ENCODE measurements around the gene B4GALT6. TPM values are rescaled to one million over a fixed set of nuclear protein-coding genes. Genes with fewer than 3 reads are reported as not detected.

B4GALT6 gene
- total RNA-seq, 1 donor from 2014 or later = 5.3 TPM

GRCh38 chr18:31669541-31669940, 14.8 kb downstream of the B4GALT6 start:
- intact Hi-C loops (cut with DNase I) = no loop called here
- DNase-seq (ENCODE audit: low spot score) = no peak

- DNase-seq (ENCODE audit: low spot score) = no peak
- intact Hi-C loops (cut with DNase I) = no loop called here
Observed at GRCh38 chr18:31667185-31667584, 17.2 kb downstream of the B4GALT6 start.

GRCh38 chr18:31666055-31666454, 18.3 kb downstream of the B4GALT6 start:
- intact Hi-C loops (cut with DNase I) = no loop called here

GRCh38 chr18:31664101-31664500, 20.3 kb downstream of the B4GALT6 start:
- intact Hi-C loops (cut with DNase I) = no loop called here
- DNase-seq (ENCODE audit: low spot score) = no peak

More at GRCh38 chr18:31666055-31666454, 18.3 kb downstream of the B4GALT6 start:
- no peak for DNase-seq (ENCODE audit: low spot score)

GRCh38 chr18:31661965-31662364, 22.4 kb downstream of the B4GALT6 start:
- DNase-seq (ENCODE audit: low spot score) = no peak
- intact Hi-C loops (cut with DNase I) = no loop called here

- intact Hi-C loops (cut with DNase I) = no loop called here
- no peak for DNase-seq (ENCODE audit: low spot score)
Observed at GRCh38 chr18:31660763-31661162, 23.6 kb downstream of the B4GALT6 start.

- intact Hi-C loops (cut with DNase I) = no loop called here
- DNase-seq (ENCODE audit: low spot score) = no peak
Observed at GRCh38 chr18:31659576-31660177, 24.7 kb downstream of the B4GALT6 start.

- intact Hi-C loops (cut with DNase I) = no loop called here
Observed at GRCh38 chr18:31658670-31659575, 25.5 kb downstream of the B4GALT6 start.

GRCh38 chr18:31657823-31658669, 26.3 kb downstream of the B4GALT6 start:
- intact Hi-C loops (cut with DNase I) = no loop called here
- no peak for DNase-seq (ENCODE audit: low spot score)

More at GRCh38 chr18:31658670-31659575, 25.5 kb downstream of the B4GALT6 start:
- DNase-seq (ENCODE audit: low spot score) = no peak

- no peak for DNase-seq (ENCODE audit: low spot score)
- intact Hi-C loops (cut with DNase I) = no loop called here
Observed at GRCh38 chr18:31656754-31657153, 27.6 kb downstream of the B4GALT6 start.

- no peak for DNase-seq (ENCODE audit: low spot score)
- intact Hi-C loops (cut with DNase I) = no loop called here
Observed at GRCh38 chr18:31655354-31655753, 29.0 kb downstream of the B4GALT6 start.

GRCh38 chr18:31652877-31653276, 31.5 kb downstream of the B4GALT6 start:
- intact Hi-C loops (cut with DNase I) = no loop called here
- no peak for DNase-seq (ENCODE audit: low spot score)

GRCh38 chr18:31652357-31652756, 32.0 kb downstream of the B4GALT6 start:
- intact Hi-C loops (cut with DNase I) = no loop called here

GRCh38 chr18:31651369-31651768, 33.0 kb downstream of the B4GALT6 start:
- intact Hi-C loops (cut with DNase I) = no loop called here
- DNase-seq (ENCODE audit: low spot score) = no peak

More at GRCh38 chr18:31652357-31652756, 32.0 kb downstream of the B4GALT6 start:
- no peak for DNase-seq (ENCODE audit: low spot score)

- DNase-seq (ENCODE audit: low spot score) = no peak
- intact Hi-C loops (cut with DNase I) = no loop called here
Observed at GRCh38 chr18:31649978-31650719, 34.2 kb downstream of the B4GALT6 start.

GRCh38 chr18:31649449-31649848, 34.9 kb downstream of the B4GALT6 start:
- DNase-seq (ENCODE audit: low spot score) = no peak
- intact Hi-C loops (cut with DNase I) = no loop called here

GRCh38 chr18:31648966-31649429, 35.4 kb downstream of the B4GALT6 start:
- intact Hi-C loops (cut with DNase I) = no loop called here
- DNase-seq (ENCODE audit: low spot score) = no peak

GRCh38 chr18:31648458-31648857, 35.9 kb downstream of the B4GALT6 start:
- DNase-seq (ENCODE audit: low spot score) = no peak
- intact Hi-C loops (cut with DNase I) = no loop called here

GRCh38 chr18:31647127-31647753, 37.1 kb downstream of the B4GALT6 start:
- DNase-seq (ENCODE audit: low spot score) = no peak
- intact Hi-C loops (cut with DNase I) = no loop called here
